Activated T-helper 17 cell treated with anti-CD3 and anti-CD28 coated beads, Interleukin-2, amount 50 U/mL, for 72 hours (primary cell): Measurements from ENCODE around the gene CRNKL1. TPM values are rescaled to one million over a fixed set of nuclear protein-coding genes. Genes with fewer than 3 reads are reported as not detected.

Experiments used
- ATAC-seq: fragments of 150-1000 bp; cut with Tn5 transposase; replicated peaks from 2 replicates; pipeline ENCODE4 v1.10.0; 2021; ENCODE audit warnings: mild to moderate bottlenecking, moderate library complexity
- H3K27ac Mint-ChIP-seq: one replicate; pipeline ENCODE4 v1.8.0; 2022; ENCODE audit warnings: mixed read lengths
- H3K27me3 Mint-ChIP-seq: one replicate; pipeline ENCODE4 v1.8.0; 2022; ENCODE audit warnings: mixed read lengths
- H3K36me3 Mint-ChIP-seq: one replicate; pipeline ENCODE4 v1.8.0; 2022; ENCODE audit warnings: low read depth, mild to moderate bottlenecking, mixed read lengths
- H3K4me1 Mint-ChIP-seq: one replicate; pipeline ENCODE4 v1.8.0; 2022; ENCODE audit warnings: mixed read lengths
- H3K4me3 Mint-ChIP-seq: one replicate; pipeline ENCODE4 v1.8.0; 2022; ENCODE audit warnings: mild to moderate bottlenecking, mixed read lengths
- H3K9me3 Mint-ChIP-seq: one replicate; pipeline ENCODE4 v1.8.0; 2022; ENCODE audit warnings: mixed read lengths
- total RNA-seq, 2 donors: library from RNA; stranded (reverse); gene quantifications; one replicate each; pipeline ENCODE4 v1.2.3, GENCODE V29; 2022

The CRNKL1 gene
- total RNA-seq, 2 donors from 2014 or later: 16.2 to 18.4 TPM

GRCh38 chr20:20076297-20077065, 24.2 kb upstream of the CRNKL1 start:
- ATAC-seq: no peak
- H3K27ac Mint-ChIP-seq: no peak overlapping the region
- H3K36me3 Mint-ChIP-seq: no peaks in the 10 kb centered on the region
- no peaks in the 10 kb centered on the region for H3K9me3 Mint-ChIP-seq
- H3K27me3 Mint-ChIP-seq: peaks cover 19% of the 10 kb centered on the region
- no peak overlapping the region for H3K4me3 Mint-ChIP-seq
- no peaks in the 10 kb centered on the region for H3K4me1 Mint-ChIP-seq

- Mint-ChIP-seq H3K4me3 (no peak overlapping the region), H3K36me3 (no peaks in the 10 kb centered on the region), H3K4me1 (no peaks in the 10 kb centered on the region), H3K9me3 (no peaks in the 10 kb centered on the region), H3K27ac (no peak overlapping the region), H3K27me3 (peaks cover 18% of the 10 kb centered on the region)
- no peak for ATAC-seq
These were observed 22.8 kb upstream of the CRNKL1 start for GRCh38 chr20:20075032-20075431.

- H3K27me3 Mint-ChIP-seq: peaks cover 18% of the 10 kb centered on the region
- no peaks in the 10 kb centered on the region for H3K9me3 Mint-ChIP-seq
- H3K36me3 Mint-ChIP-seq: no peaks in the 10 kb centered on the region
- no peak overlapping the region for H3K4me3 Mint-ChIP-seq
- no peaks in the 10 kb centered on the region for H3K4me1 Mint-ChIP-seq
- H3K27ac Mint-ChIP-seq: no peak overlapping the region
- ATAC-seq: no peak
These were observed 21.6 kb upstream of the CRNKL1 start for GRCh38 chr20:20073801-20074371.

GRCh38 chr20:20070871-20071726, 18.8 kb upstream of the CRNKL1 start:
- Mint-ChIP-seq H3K4me3 (no peak overlapping the region), H3K27ac (no peak overlapping the region), H3K36me3 (no peaks in the 10 kb centered on the region), H3K27me3 (peaks cover 7% of the 10 kb centered on the region), H3K4me1 (no peaks in the 10 kb centered on the region), H3K9me3 (no peaks in the 10 kb centered on the region)
- ATAC-seq: no peak

GRCh38 chr20:20065361-20065760, 13.1 kb upstream of the CRNKL1 start:
- Mint-ChIP-seq H3K27ac (no peak overlapping the region), H3K27me3 (peaks cover 19% of the 10 kb centered on the region), H3K36me3 (no peaks in the 10 kb centered on the region), H3K9me3 (no peaks in the 10 kb centered on the region), H3K4me3 (no peak overlapping the region), H3K4me1 (no peaks in the 10 kb centered on the region)
- ATAC-seq: no peak

- Mint-ChIP-seq H3K4me3 (no peak overlapping the region), H3K27me3 (peaks cover 21% of the 10 kb centered on the region), H3K9me3 (no peaks in the 10 kb centered on the region), H3K4me1 (no peaks in the 10 kb centered on the region), H3K36me3 (no peaks in the 10 kb centered on the region), H3K27ac (no peak overlapping the region)
- no peak for ATAC-seq
These were observed 11.9 kb upstream of the CRNKL1 start for GRCh38 chr20:20063941-20064702.

GRCh38 chr20:20060234-20060998, 8.2 kb upstream of the CRNKL1 start:
- peaks cover 21% of the 10 kb centered on the region for H3K27me3 Mint-ChIP-seq
- H3K9me3 Mint-ChIP-seq: no peaks in the 10 kb centered on the region
- no peak for ATAC-seq
- no peak overlapping the region for H3K27ac Mint-ChIP-seq
- H3K36me3 Mint-ChIP-seq: no peaks in the 10 kb centered on the region
- H3K4me1 Mint-ChIP-seq: no peaks in the 10 kb centered on the region
- H3K4me3 Mint-ChIP-seq: no peak overlapping the region

GRCh38 chr20:20051767-20052073, 546 bp downstream of the CRNKL1 start:
- H3K27ac Mint-ChIP-seq: peak overlapping the region; percentile 99
- H3K9me3 Mint-ChIP-seq: no peaks in the 10 kb centered on the region
- H3K27me3 Mint-ChIP-seq: no peaks in the 10 kb centered on the region
- H3K36me3 Mint-ChIP-seq: peaks cover 51% of the 10 kb centered on the region
- H3K4me3 Mint-ChIP-seq: peak overlapping the region; percentile 99
- peaks cover 13% of the 10 kb centered on the region for H3K4me1 Mint-ChIP-seq
- peak; percentile 44 for ATAC-seq

- no peak overlapping the region for H3K27ac Mint-ChIP-seq
- H3K9me3 Mint-ChIP-seq: no peaks in the 10 kb centered on the region
- H3K4me3 Mint-ChIP-seq: no peak overlapping the region
- peaks cover 99% of the 10 kb centered on the region for H3K36me3 Mint-ChIP-seq
- H3K4me1 Mint-ChIP-seq: no peaks in the 10 kb centered on the region
- H3K27me3 Mint-ChIP-seq: no peaks in the 10 kb centered on the region
- ATAC-seq: no peak
These were observed 12.4 kb downstream of the CRNKL1 start for GRCh38 chr20:20039752-20040387.

GRCh38 chr20:20038586-20038985, 13.7 kb downstream of the CRNKL1 start:
- H3K36me3 Mint-ChIP-seq: peaks cover 99% of the 10 kb centered on the region
- no peak for ATAC-seq
- H3K4me1 Mint-ChIP-seq: no peaks in the 10 kb centered on the region

GRCh38 chr20:20037960-20038359, 14.3 kb downstream of the CRNKL1 start:
- no peak for ATAC-seq
- Mint-ChIP-seq H3K4me3 (no peak overlapping the region), H3K36me3 (peaks cover 99% of the 10 kb centered on the region), H3K9me3 (no peaks in the 10 kb centered on the region), H3K27ac (no peak overlapping the region), H3K27me3 (no peaks in the 10 kb centered on the region), H3K4me1 (no peaks in the 10 kb centered on the region)

More at GRCh38 chr20:20038586-20038985, 13.7 kb downstream of the CRNKL1 start:
- H3K9me3 Mint-ChIP-seq: no peaks in the 10 kb centered on the region
- no peak overlapping the region for H3K4me3 Mint-ChIP-seq
- H3K27me3 Mint-ChIP-seq: no peaks in the 10 kb centered on the region
- H3K27ac Mint-ChIP-seq: no peak overlapping the region

GRCh38 chr20:20036756-20037155, 15.5 kb downstream of the CRNKL1 start:
- Mint-ChIP-seq H3K36me3 (peaks cover 99% of the 10 kb centered on the region), H3K27ac (peak overlapping the region; percentile 42)
- no peak for ATAC-seq

GRCh38 chr20:20034486-20034885, 17.8 kb downstream of the CRNKL1 start:
- Mint-ChIP-seq H3K4me3 (no peak overlapping the region), H3K36me3 (peaks cover 100% of the 10 kb centered on the region), H3K4me1 (no peaks in the 10 kb centered on the region), H3K27ac (no peak overlapping the region), H3K9me3 (no peaks in the 10 kb centered on the region), H3K27me3 (no peaks in the 10 kb centered on the region)
- no peak for ATAC-seq

More at GRCh38 chr20:20036756-20037155, 15.5 kb downstream of the CRNKL1 start:
- Mint-ChIP-seq H3K4me1 (no peaks in the 10 kb centered on the region), H3K27me3 (no peaks in the 10 kb centered on the region), H3K4me3 (no peak overlapping the region), H3K9me3 (no peaks in the 10 kb centered on the region)
